Measurements from ENCODE around the gene CASZ1.

- TF ChIP-seq CTCF (IDR thresholded peaks at IDR 0.05) (no peak), EP300 (IDR thresholded peaks at IDR 0.05; ENCODE audit: low read depth) (no peak)
These were observed 150.0 kb downstream of the CASZ1 start for GRCh38 chr1:10646347-10646861.
